Fibroblast of mammary gland (primary cell): ENCODE measurements around the gene COL23A1.

Experiments used
- DNase-seq: peaks from one replicate; pipeline ENCODE4 v3.0.0-alpha.2; 2010; ENCODE audit warnings: low read depth
- H3K4me3 ChIP-seq: 2 replicates; pipeline ENCODE4 v1.5.1; 2011; ENCODE audit warnings: low read depth, mild to moderate bottlenecking, low read length, moderate library complexity; ENCODE audit not compliant: control insufficient read depth
- TF ChIP-seq, protein P1 (sequence below): conservative IDR thresholded peaks from 2 replicates; pipeline ENCODE4 v1.5.1; 2011; ENCODE audit warnings: low read depth, low read length, inconsistent platforms; ENCODE audit not compliant: control insufficient read depth, insufficient read depth

Gene COL23A1

DNA sequence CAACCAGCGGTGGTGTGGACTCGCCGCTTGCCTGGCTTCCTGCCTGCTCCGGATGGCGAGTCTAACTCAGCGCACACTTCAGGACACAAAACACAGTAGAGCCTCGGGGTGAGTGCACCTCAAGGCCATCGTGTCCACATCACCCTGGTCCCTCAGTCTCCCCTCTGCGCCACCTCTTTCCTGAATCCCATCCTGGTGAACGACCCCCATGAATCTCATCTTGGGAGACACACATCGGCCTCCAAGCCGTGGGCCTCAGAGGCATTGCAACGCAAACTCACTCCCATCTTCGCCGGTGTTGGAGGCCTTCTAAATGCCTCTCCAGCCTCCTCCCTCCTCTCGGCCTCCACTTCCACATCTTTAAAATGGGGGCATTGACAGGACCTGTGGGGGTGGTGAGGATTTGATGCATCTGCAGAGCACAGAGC lies 124.3 kb downstream of the COL23A1 start:
- TF ChIP-seq, protein P1, sequence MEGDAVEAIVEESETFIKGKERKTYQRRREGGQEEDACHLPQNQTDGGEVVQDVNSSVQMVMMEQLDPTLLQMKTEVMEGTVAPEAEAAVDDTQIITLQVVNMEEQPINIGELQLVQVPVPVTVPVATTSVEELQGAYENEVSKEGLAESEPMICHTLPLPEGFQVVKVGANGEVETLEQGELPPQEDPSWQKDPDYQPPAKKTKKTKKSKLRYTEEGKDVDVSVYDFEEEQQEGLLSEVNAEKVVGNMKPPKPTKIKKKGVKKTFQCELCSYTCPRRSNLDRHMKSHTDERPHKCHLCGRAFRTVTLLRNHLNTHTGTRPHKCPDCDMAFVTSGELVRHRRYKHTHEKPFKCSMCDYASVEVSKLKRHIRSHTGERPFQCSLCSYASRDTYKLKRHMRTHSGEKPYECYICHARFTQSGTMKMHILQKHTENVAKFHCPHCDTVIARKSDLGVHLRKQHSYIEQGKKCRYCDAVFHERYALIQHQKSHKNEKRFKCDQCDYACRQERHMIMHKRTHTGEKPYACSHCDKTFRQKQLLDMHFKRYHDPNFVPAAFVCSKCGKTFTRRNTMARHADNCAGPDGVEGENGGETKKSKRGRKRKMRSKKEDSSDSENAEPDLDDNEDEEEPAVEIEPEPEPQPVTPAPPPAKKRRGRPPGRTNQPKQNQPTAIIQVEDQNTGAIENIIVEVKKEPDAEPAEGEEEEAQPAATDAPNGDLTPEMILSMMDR: no peak
- DNase-seq: no peak
- no peak overlapping the region for H3K4me3 ChIP-seq

- DNase-seq: no peak
- TF ChIP-seq, protein P1: no peak
- no peak overlapping the region for H3K4me3 ChIP-seq
These were observed 124.8 kb downstream of the COL23A1 start for GRCh38 chr5:178465228-178465860.

- H3K4me3 ChIP-seq: no peak overlapping the region
- TF ChIP-seq, protein P1: no peak
- no peak for DNase-seq
These were observed 125.7 kb downstream of the COL23A1 start for GRCh38 chr5:178464431-178465048.

DNA sequence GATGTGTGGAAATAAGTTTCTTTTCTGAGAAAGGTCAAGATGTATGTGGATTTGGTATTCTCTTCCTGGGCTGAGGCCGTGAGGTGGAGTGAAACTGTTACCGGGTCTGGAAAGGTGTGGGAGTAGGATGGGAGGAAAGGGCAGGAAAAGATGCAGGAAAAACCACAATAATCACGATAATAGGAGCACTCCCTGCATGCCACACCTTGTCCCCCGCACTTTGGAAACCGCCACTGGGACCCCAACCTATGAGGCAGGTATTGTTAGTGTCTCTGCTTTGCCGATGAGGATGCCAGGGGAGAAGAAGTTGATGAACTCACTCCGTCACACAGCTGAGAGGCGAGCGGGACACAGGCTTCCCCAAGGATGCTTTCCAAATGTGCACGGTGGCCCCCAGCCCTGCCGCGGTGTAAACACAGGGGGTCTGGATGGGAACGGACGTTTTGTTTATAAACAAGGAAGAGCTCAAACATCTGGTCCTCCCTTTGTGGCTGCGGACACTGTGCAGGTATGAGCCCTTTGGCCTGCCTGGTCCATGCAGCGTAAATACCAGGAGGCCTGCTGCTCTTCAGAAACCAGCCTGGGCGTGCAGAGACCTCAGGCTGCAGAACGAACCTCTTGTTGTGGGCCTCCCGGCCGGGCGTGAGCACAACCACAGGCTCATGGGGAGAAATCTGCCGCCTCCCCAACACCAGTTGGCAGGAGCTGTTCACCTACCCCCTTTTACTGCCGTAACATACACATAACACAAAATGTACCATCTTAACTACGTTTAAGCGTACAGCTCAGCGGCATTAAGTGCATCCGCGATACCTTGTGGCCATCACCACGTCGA lies 126.7 kb downstream of the COL23A1 start:
- TF ChIP-seq, protein P1: no peak
- H3K4me3 ChIP-seq: no peak overlapping the region
- DNase-seq: no peak

GRCh38 chr5:178462816-178463215 lies 127.4 kb downstream of the COL23A1 start:
- no peak for DNase-seq
- TF ChIP-seq, protein P1: no peak
- no peak overlapping the region for H3K4me3 ChIP-seq

- no peak for DNase-seq
- TF ChIP-seq, protein P1: no peak
- H3K4me3 ChIP-seq: no peak overlapping the region
These were observed 128.1 kb downstream of the COL23A1 start for GRCh38 chr5:178462076-178462475.
